ENCODE measurements around the gene TRAPPC5. TPM values are rescaled to one million over a fixed set of nuclear protein-coding genes. Genes with fewer than 3 reads are reported as not detected.

The TRAPPC5 gene
- total RNA-seq, 1 experiment from 2014 or later = 101 TPM

DNA sequence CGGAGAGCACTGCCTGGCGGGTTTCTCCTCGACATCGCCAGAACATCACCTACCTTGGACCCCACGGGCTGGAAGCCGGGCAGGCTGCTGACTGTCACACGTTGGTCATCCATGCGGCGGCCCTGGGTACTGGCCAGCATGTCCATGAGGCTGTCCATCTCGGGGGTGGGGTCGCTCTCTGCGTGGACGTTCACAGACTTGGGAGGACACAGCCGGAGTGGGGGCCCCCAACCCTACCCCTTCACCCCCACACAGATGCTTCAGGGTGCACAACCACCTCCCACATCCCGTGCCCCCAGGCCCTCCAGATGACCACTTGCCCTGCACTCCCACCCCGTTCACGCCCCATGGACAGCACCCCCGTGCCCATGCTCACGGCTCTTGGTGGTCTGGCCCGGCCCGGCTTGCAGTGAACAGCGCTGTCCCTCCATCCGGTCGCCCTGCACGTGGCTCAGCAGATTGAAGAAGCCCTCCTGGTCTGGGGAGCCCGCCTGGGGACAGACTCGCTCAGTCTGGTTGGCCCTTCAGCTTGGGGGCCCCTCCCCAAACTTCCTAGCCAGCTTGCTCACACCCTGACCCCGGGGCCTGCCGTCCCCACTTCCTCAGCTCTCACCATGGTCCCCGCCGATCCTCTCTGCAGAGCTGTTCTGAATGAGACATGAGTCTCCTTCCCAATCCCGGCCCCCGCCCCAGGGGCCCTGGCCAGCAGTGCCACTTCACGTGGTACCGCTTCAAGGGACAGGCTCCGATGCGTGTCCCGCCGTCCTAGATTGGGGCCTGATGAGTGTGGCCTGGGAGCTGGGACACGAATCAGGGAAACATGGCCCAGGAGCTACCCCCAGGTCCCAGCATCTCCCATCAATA lies 48.1 kb upstream of the TRAPPC5 start:
- CTCF ChIA-PET = no interaction called here
- H3K27ac ChIP-seq (ENCODE audit: low read depth, low read length) = no peak overlapping the region
- no peak overlapping the region for H2AFZ ChIP-seq (ENCODE audit: low read depth, low read length, poor library complexity, severe bottlenecking)
- no peaks in the 10 kb centered on the region for H3K9me2 ChIP-seq (ENCODE audit: insufficient read depth)
- H3K9me3 ChIP-seq (ENCODE audit: control insufficient read depth in 1 of 2, insufficient read depth in 1 of 2, low read depth in 1 of 2, low read length in 2 of 2) = no peaks in the 10 kb centered on the region
- H3K27me3 ChIP-seq (ENCODE audit: insufficient read depth, low read length) = no peaks in the 10 kb centered on the region
- POLR2A ChIA-PET = interaction anchor here (2.2 kb wide), 1 partner anchor 27 kb away, joined by 4 read pairs; no protein-coding TSS in a partner anchor
- DNase-seq (ENCODE audit: low read depth, low spot score) (no peak), ATAC-seq (no peak)
- RAD21 ChIA-PET (ENCODE audit: low non-redundant PET in 1 of 2, low total read pairs in 2 of 2, uncharacterized antibody in 2 of 2, unreplicated experiment in 2 of 2) = no interaction called here
- TF ChIP-seq TCF7L2 (IDR thresholded peaks at IDR 0.05; ENCODE audit: borderline replicate concordance, extremely low read depth, insufficient read depth, insufficient read length) (no peak), JUND (IDR thresholded peaks at IDR 0.05) (no peak), EGR1 (IDR thresholded peaks at IDR 0.05; ENCODE audit: low read depth) (no peak)
- no peak overlapping the region for H3K4me3 ChIP-seq (replicated peaks in 1 of 2; ENCODE audit: low read depth in 1 of 2, low read length in 2 of 2)
- H3K79me2 ChIP-seq (ENCODE audit: insufficient read depth, low read length) = peaks cover 48% of the 10 kb centered on the region
- BruUV-seq (replicated peaks) = no TSS peak
- no peak overlapping the region for H3K9ac ChIP-seq (ENCODE audit: low read length)
- H4K20me1 ChIP-seq (ENCODE audit: insufficient read depth) = no peaks in the 10 kb centered on the region
- no peaks in the 10 kb centered on the region; a peak in 1 of 4 replicates for H3K36me3 ChIP-seq (ENCODE audit: control insufficient read depth in 1 of 2, insufficient read depth in 2 of 2, low read length in 2 of 2)
- intact Hi-C loops (cut with micrococcal nuclease) = no loop called here
- peaks cover 10 to 26% of the 10 kb centered on the region in 2 experiments for H3K4me1 ChIP-seq (ENCODE audit: control insufficient read depth in 1 of 2, insufficient read depth in 2 of 2, low read length in 2 of 2)
- H3K4me2 ChIP-seq (ENCODE audit: low read length) = no peak overlapping the region

DNA sequence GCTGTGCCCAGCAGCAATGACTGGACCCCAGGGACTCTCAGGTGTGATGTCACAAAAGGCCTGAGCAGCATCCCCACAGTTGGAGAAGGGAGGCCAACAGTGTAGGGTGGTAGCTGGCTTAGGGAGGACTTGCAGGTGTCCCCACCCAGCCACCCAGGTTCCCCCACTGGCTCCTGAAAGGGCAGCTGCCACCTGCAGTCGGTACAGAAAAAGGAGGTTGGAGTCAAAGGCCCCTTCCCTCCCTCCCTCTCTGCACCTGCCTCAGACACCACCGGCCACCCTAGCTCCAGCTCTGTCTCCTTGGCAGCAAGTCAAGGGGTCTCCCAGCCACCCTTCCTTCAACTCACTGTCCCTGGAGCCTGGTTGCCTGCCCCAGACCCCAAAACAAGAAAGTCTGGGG lies 46.9 kb upstream of the TRAPPC5 start, which contains the start of gene PCP2:
Gene PCP2, minus strand, starts transcription at position 22 of the 400 bp plus-strand sequence. CDS start 262 bp downstream, outside the sequence.
- no peaks in the 10 kb centered on the region; a peak in 1 of 4 replicates for H3K36me3 ChIP-seq (ENCODE audit: control insufficient read depth in 1 of 2, insufficient read depth in 2 of 2, low read length in 2 of 2)
- BruUV-seq (replicated peaks) = no TSS peak
- no peaks in the 10 kb centered on the region for H4K20me1 ChIP-seq (ENCODE audit: insufficient read depth)
- peaks cover 10 to 22% of the 10 kb centered on the region in 2 experiments; a peak in 3 of 4 replicates for H3K4me1 ChIP-seq (ENCODE audit: control insufficient read depth in 1 of 2, insufficient read depth in 2 of 2, low read length in 2 of 2)
- no peak within 1 kb of the TSS for H3K9ac ChIP-seq (ENCODE audit: low read length)
- DNase-seq (ENCODE audit: low read depth, low spot score) (no peak), ATAC-seq (no peak)
- no peak within 1 kb of the TSS for H3K27ac ChIP-seq (ENCODE audit: low read depth, low read length)
- POLR2A ChIA-PET = interaction anchor here (2.2 kb wide), 1 partner anchor 28 kb away, joined by 4 read pairs; no protein-coding TSS in a partner anchor
- no peaks in the 10 kb centered on the region for H3K27me3 ChIP-seq (ENCODE audit: insufficient read depth, low read length)
- no peak within 1 kb of the TSS for H2AFZ ChIP-seq (ENCODE audit: low read depth, low read length, poor library complexity, severe bottlenecking)
- H3K9me3 ChIP-seq (ENCODE audit: control insufficient read depth in 1 of 2, insufficient read depth in 1 of 2, low read depth in 1 of 2, low read length in 2 of 2) = no peaks in the 10 kb centered on the region
- intact Hi-C loops (cut with micrococcal nuclease) = no loop called here
- H3K4me2 ChIP-seq (ENCODE audit: low read length) = no peak within 1 kb of the TSS
- H3K4me3 ChIP-seq (replicated peaks in 1 of 2; ENCODE audit: low read depth in 1 of 2, low read length in 2 of 2) = no peak within 1 kb of the TSS
- H3K9me2 ChIP-seq (ENCODE audit: insufficient read depth) = no peaks in the 10 kb centered on the region
- RAD21 ChIA-PET (ENCODE audit: low non-redundant PET in 1 of 2, low total read pairs in 2 of 2, uncharacterized antibody in 2 of 2, unreplicated experiment in 2 of 2) = no interaction called here
- CTCF ChIA-PET = no interaction called here
- TF ChIP-seq, protein P1, sequence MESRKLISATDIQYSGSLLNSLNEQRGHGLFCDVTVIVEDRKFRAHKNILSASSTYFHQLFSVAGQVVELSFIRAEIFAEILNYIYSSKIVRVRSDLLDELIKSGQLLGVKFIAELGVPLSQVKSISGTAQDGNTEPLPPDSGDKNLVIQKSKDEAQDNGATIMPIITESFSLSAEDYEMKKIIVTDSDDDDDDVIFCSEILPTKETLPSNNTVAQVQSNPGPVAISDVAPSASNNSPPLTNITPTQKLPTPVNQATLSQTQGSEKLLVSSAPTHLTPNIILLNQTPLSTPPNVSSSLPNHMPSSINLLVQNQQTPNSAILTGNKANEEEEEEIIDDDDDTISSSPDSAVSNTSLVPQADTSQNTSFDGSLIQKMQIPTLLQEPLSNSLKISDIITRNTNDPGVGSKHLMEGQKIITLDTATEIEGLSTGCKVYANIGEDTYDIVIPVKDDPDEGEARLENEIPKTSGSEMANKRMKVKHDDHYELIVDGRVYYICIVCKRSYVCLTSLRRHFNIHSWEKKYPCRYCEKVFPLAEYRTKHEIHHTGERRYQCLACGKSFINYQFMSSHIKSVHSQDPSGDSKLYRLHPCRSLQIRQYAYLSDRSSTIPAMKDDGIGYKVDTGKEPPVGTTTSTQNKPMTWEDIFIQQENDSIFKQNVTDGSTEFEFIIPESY (IDR thresholded peaks at IDR 0.05; ENCODE audit: extremely low read depth, insufficient replicate concordance, low read length) = no peak
- no peak for TF ChIP-seq EZH2 (IDR thresholded peaks at IDR 0.05)
- no peak for TF ChIP-seq POLR2A (IDR thresholded peaks at IDR 0.05; ENCODE audit: borderline replicate concordance, extremely low read depth, insufficient read depth, insufficient read length)
- no peak for TF ChIP-seq ZNF274 (IDR thresholded peaks at IDR 0.05; ENCODE audit: low read depth, low read length)
- no peak for TF ChIP-seq SIN3A (IDR thresholded peaks at IDR 0.05; ENCODE audit: low read depth)
- no peak for TF ChIP-seq POLR2AphosphoS5 (IDR thresholded peaks at IDR 0.05; ENCODE audit: low read depth, low read length)
- no peak for TF ChIP-seq ELF1 (IDR thresholded peaks at IDR 0.05; ENCODE audit: borderline replicate concordance, low read depth)
- no peak for TF ChIP-seq FOSL1 (IDR thresholded peaks at IDR 0.05; ENCODE audit: low read depth)
- no peak for TF ChIP-seq SP1 (IDR thresholded peaks at IDR 0.05; ENCODE audit: low read depth)
- H3K79me2 ChIP-seq (ENCODE audit: insufficient read depth, low read length) = peaks cover 48% of the 10 kb centered on the region
